ENCODE results near the gene CFAP99.

Gene CFAP99

DNA sequence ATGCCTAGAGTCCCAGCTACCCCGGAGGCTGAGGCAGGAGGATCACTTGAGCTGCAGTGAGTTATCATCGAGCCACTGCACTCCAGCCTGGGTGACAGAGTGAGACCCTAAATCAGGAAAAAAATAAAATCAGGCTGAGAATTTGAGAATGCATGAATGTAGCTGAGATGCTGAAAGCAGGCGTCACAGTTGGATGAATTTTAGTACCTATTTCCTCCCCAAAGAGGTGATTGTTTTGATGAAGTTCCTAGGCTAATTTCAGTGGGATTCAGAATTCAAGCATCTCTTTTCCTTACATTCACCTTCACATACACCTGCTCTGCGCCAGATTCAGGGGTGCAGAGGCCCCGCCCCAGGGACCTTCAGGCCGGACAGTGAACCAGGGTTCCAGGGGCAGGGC lies 3.2 kb downstream of the CFAP99 start:
- no peaks in the 10 kb centered on the region for H3K36me3 Mint-ChIP-seq (ENCODE audit: low read depth)
- TF ChIP-seq, protein P1, sequence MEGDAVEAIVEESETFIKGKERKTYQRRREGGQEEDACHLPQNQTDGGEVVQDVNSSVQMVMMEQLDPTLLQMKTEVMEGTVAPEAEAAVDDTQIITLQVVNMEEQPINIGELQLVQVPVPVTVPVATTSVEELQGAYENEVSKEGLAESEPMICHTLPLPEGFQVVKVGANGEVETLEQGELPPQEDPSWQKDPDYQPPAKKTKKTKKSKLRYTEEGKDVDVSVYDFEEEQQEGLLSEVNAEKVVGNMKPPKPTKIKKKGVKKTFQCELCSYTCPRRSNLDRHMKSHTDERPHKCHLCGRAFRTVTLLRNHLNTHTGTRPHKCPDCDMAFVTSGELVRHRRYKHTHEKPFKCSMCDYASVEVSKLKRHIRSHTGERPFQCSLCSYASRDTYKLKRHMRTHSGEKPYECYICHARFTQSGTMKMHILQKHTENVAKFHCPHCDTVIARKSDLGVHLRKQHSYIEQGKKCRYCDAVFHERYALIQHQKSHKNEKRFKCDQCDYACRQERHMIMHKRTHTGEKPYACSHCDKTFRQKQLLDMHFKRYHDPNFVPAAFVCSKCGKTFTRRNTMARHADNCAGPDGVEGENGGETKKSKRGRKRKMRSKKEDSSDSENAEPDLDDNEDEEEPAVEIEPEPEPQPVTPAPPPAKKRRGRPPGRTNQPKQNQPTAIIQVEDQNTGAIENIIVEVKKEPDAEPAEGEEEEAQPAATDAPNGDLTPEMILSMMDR (IDR thresholded peaks at IDR 0.05), result no peak
- no peak overlapping the region for H3K4me3 Mint-ChIP-seq
- DNase-seq, result no peak
- no peaks in the 10 kb centered on the region for H3K9me3 Mint-ChIP-seq
- H3K27me3 Mint-ChIP-seq (ENCODE audit: low read depth, poor library complexity), result peaks cover 60% of the 10 kb centered on the region
- peaks cover 24% of the 10 kb centered on the region for H3K4me1 Mint-ChIP-seq
- no peak overlapping the region for H3K27ac Mint-ChIP-seq

DNA sequence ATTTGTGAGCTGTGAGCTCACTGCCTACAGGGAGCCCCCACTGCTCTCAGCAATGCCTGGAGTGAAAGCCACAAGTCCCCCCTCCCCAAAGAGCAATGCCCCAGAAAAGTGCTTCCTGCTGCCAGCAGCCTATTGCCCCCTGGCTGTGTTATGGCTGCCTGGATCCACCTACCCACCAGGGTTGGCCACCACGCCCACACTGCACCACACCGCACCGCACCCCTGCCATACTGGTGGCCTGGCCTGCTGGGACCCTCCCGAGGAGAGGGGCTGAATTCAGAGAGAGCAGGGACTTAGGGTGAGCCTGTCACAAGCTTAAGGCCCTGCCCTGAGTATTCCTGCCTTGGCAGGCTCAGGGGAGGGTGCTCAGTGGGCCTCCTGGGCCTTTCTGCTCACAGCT lies 4.3 kb downstream of the CFAP99 start:
- H3K27me3 Mint-ChIP-seq (ENCODE audit: low read depth, poor library complexity), result peaks cover 50% of the 10 kb centered on the region

DNA sequence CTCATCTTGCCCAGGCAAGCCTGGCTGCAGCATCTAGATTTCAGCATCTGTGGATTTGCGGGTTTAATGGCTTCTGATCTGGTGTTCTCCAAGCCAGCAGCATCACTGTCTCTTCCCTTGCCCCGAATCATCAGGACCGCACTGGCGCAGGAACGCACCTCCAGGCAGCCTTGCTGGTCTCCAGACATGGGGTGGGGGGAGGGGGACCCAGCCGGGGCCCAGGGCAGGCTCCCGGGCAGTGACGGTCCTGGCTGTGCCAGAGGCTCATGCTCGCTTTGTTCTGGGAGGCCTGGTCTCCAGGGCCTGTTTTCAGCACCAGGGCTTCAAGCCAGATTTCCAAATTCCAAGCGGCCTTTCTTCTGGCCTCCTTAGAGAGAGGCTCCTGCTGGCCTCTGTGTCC lies 4.9 kb downstream of the CFAP99 start:
- DNase-seq, result no peak
- Mint-ChIP-seq H3K27ac (no peak overlapping the region), H3K36me3 (ENCODE audit: low read depth) (no peaks in the 10 kb centered on the region), H3K4me1 (peaks cover 30% of the 10 kb centered on the region), H3K9me3 (no peaks in the 10 kb centered on the region), H3K4me3 (no peak overlapping the region), H3K27me3 (ENCODE audit: low read depth, poor library complexity) (peaks cover 49% of the 10 kb centered on the region)
- TF ChIP-seq, protein P1 (IDR thresholded peaks at IDR 0.05), result no peak

More for the DNA sequence above, 4.3 kb downstream of the CFAP99 start:
- H3K9me3 Mint-ChIP-seq, result no peaks in the 10 kb centered on the region
- peaks cover 24% of the 10 kb centered on the region for H3K4me1 Mint-ChIP-seq
- H3K4me3 Mint-ChIP-seq, result no peak overlapping the region
- H3K27ac Mint-ChIP-seq, result no peak overlapping the region
- TF ChIP-seq, protein P1 (IDR thresholded peaks at IDR 0.05), result no peak
- DNase-seq, result no peak
- no peaks in the 10 kb centered on the region for H3K36me3 Mint-ChIP-seq (ENCODE audit: low read depth)

DNA sequence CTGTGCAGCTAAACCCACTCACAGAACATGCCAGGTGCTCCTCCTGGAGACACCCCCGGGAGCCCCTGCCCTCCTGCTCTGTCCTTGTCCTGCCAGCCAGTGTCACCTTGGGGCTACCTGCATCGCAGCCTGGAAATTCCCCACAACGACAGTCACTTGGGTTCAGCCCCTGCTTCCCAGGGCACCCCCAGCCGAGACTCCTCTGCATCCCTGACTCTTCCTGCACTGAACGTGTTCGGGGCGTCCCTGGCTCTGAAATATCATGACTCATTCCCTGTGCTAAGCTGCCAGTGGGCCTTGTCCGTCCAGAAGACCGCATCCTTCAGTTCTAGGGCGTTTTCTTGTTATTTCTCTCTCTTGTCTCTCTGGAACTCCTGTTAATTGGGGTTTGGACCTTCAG lies 5.8 kb downstream of the CFAP99 start:
- Mint-ChIP-seq H3K4me3 (no peak overlapping the region), H3K27ac (no peak overlapping the region), H3K36me3 (ENCODE audit: low read depth) (no peaks in the 10 kb centered on the region), H3K4me1 (peaks cover 29% of the 10 kb centered on the region), H3K27me3 (ENCODE audit: low read depth, poor library complexity) (peaks cover 44% of the 10 kb centered on the region), H3K9me3 (no peaks in the 10 kb centered on the region)
- TF ChIP-seq, protein P1 (IDR thresholded peaks at IDR 0.05), result no peak
- no peak for DNase-seq

DNA sequence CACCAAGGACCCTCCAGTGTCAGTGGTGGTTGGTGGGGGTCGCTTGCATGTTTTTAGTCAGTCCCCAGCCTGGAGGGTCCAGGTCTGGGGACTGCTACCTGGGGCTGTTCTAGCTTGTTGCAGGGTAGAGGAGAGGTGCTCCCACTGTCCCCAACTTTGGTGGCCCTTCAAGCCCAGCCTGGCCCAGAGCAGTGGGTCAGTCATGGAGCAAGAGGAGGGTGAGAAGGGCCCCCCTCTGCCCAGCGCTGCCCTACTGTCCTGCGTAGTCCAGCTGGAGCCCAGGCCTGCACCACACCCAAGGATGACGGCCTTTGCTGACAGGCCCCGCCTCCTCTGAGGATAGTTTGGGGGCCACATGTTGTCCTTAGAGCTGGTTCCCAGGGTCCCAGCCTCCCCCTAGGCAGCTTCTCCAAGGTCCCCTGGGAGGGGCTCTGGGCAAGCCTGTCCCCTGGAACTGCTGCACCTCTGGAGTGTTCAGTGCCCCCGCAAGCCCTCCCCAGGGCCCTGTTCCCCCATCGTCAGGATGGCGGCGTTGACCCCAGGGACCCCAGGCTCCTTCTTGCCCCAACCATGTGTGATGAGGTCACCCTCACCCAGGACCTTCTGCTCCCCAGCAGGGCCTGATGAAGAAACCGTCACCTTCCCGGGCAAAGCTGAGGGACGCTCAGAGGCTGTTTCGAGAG lies 6.8 kb downstream of the CFAP99 start:
- H3K4me3 Mint-ChIP-seq, result no peak overlapping the region
- H3K4me1 Mint-ChIP-seq, result peaks cover 21% of the 10 kb centered on the region
- no peaks in the 10 kb centered on the region for H3K9me3 Mint-ChIP-seq
- H3K27me3 Mint-ChIP-seq (ENCODE audit: low read depth, poor library complexity), result peaks cover 34% of the 10 kb centered on the region
- no peaks in the 10 kb centered on the region for H3K36me3 Mint-ChIP-seq (ENCODE audit: low read depth)
- TF ChIP-seq, protein P1 (IDR thresholded peaks at IDR 0.05), result no peak
- no peak for DNase-seq
- H3K27ac Mint-ChIP-seq, result no peak overlapping the region

DNA sequence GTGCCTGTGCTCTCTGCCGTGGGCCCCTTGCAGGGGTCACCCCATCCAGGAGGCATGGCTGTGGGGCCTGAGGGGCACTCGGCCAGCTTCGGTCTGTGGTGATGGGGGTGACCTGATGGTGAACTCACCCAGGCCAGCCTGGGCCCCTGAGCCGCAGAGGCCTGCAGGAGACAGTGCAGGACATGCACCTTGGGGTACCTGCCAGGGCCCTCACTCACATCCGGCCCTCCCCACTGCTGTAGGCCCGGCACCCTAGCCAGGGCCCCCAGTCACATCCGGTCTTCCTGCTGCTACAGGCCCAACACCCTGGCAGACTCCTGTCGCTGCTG lies 7.3 kb downstream of the CFAP99 start:
- H3K4me1 Mint-ChIP-seq, result peaks cover 21% of the 10 kb centered on the region
- H3K36me3 Mint-ChIP-seq (ENCODE audit: low read depth), result no peaks in the 10 kb centered on the region
- no peak overlapping the region for H3K27ac Mint-ChIP-seq
- no peak for DNase-seq
- no peaks in the 10 kb centered on the region for H3K9me3 Mint-ChIP-seq
- H3K27me3 Mint-ChIP-seq (ENCODE audit: low read depth, poor library complexity), result peaks cover 29% of the 10 kb centered on the region
- H3K4me3 Mint-ChIP-seq, result no peak overlapping the region
- TF ChIP-seq, protein P1 (IDR thresholded peaks at IDR 0.05), result no peak
